NCI-H2081 treated with DMSO at 0.1 percent for 48 hours (cell line): ENCODE measurements around the gene LILRB5.
"Not testable (repeated sequence)": the region's sequence is repeated elsewhere in the genome, so short reads cannot be mapped to it uniquely, and the experiment has no call there.

Source experiments
- DNase-seq: peaks from one replicate; lab custom pipeline; 2025; lab: John Stamatoyannopoulos, UW

The LILRB5 gene

GRCh38 chr19:54257116-54257480 lies at the start of gene LILRB5:
Gene LILRB5 (minus strand): TSS chr19:54257273. CDS start chr19:54257193, 80 bp downstream.
- DNase-seq, result no peak

GRCh38 chr19:54305141-54305540 lies 48.1 kb upstream of the LILRB5 start:
- DNase-seq, result no peak

- no peak for DNase-seq
Observed at GRCh38 chr19:54302257-54302656, 45.2 kb upstream of the LILRB5 start.

GRCh38 chr19:54299515-54299914 lies 42.4 kb upstream of the LILRB5 start:
- no peak for DNase-seq

- no peak for DNase-seq
Observed at GRCh38 chr19:54299126-54299498, 42.0 kb upstream of the LILRB5 start.

GRCh38 chr19:54298357-54299125 lies 41.5 kb upstream of the LILRB5 start:
- no peak for DNase-seq

- no peak for DNase-seq
Observed at GRCh38 chr19:54297759-54298305, 40.8 kb upstream of the LILRB5 start.

GRCh38 chr19:54294539-54294938 lies 37.5 kb upstream of the LILRB5 start:
- DNase-seq, result no peak

GRCh38 chr19:54289160-54289559 lies 32.1 kb upstream of the LILRB5 start:
- not testable (repeated sequence) for DNase-seq

- DNase-seq, result no peak
Observed at GRCh38 chr19:54287456-54287855, 30.4 kb upstream of the LILRB5 start.

GRCh38 chr19:54286283-54286682 lies 29.2 kb upstream of the LILRB5 start:
- not testable (repeated sequence) for DNase-seq

- DNase-seq, result not testable (repeated sequence)
Observed at GRCh38 chr19:54285427-54286056, 28.5 kb upstream of the LILRB5 start.

- no peak for DNase-seq
Observed at GRCh38 chr19:54282686-54283470, 25.8 kb upstream of the LILRB5 start.

GRCh38 chr19:54281729-54282075 lies 24.6 kb upstream of the LILRB5 start:
- DNase-seq, result not testable (repeated sequence)

- DNase-seq, result no peak
Observed at GRCh38 chr19:54281007-54281728, 24.1 kb upstream of the LILRB5 start, which contains the start of gene LILRB2. Gene LILRB2 (minus strand): TSS chr19:54281110. CDS start chr19:54280496, 614 bp downstream.

- not testable (repeated sequence) for DNase-seq
Observed at GRCh38 chr19:54280441-54280840, 23.4 kb upstream of the LILRB5 start.

- DNase-seq, result not testable (repeated sequence)
Observed at GRCh38 chr19:54280025-54280424, 23.0 kb upstream of the LILRB5 start.

GRCh38 chr19:54279406-54279962 lies 22.4 kb upstream of the LILRB5 start:
- no peak for DNase-seq

- not testable (repeated sequence) for DNase-seq
Observed at GRCh38 chr19:54278571-54279195, 21.6 kb upstream of the LILRB5 start.

- DNase-seq, result not testable (repeated sequence)
Observed at GRCh38 chr19:54278056-54278455, 21.0 kb upstream of the LILRB5 start.

- DNase-seq, result not testable (repeated sequence)
Observed at GRCh38 chr19:54277111-54277615, 20.1 kb upstream of the LILRB5 start.
